ENCODE data around the gene TMEM72. TPM values are rescaled to one million over a fixed set of nuclear protein-coding genes. Genes with fewer than 3 reads are reported as not detected.
A peak's percentile ranks its signal among the peaks of the same experiment; 100 is the strongest.

The TMEM72 gene
- total RNA-seq, 1 donor from 2014 or later, result not detected

- intact Hi-C loops (cut with DNase I), result no loop called here
- ATAC-seq, result peak; percentile 39
- DNase-seq (ENCODE audit: missing footprints), result no peak
Measured at GRCh38 chr10:44927352-44927751, 16.2 kb downstream of the TMEM72 start.

GRCh38 chr10:44928462-44928861 lies 17.3 kb downstream of the TMEM72 start:
- intact Hi-C loops (cut with DNase I), result no loop called here
- DNase-seq (ENCODE audit: missing footprints), result no peak
- no peak for ATAC-seq

GRCh38 chr10:44929356-44930255 lies 18.5 kb downstream of the TMEM72 start:
- ATAC-seq, result no peak
- DNase-seq (ENCODE audit: missing footprints), result no peak
- intact Hi-C loops (cut with DNase I), result no loop called here

- intact Hi-C loops (cut with DNase I), result no loop called here
- ATAC-seq (no peak), DNase-seq (ENCODE audit: missing footprints) (no peak)
Measured at GRCh38 chr10:44930904-44931620, 19.9 kb downstream of the TMEM72 start.

- no peak for ATAC-seq
- intact Hi-C loops (cut with DNase I), result loop anchor here (1.0 kb wide), 1 partner anchor 43 kb away; no protein-coding TSS in a partner anchor
- no peak for DNase-seq (ENCODE audit: missing footprints)
Measured at GRCh38 chr10:44931621-44932516, 20.7 kb downstream of the TMEM72 start.

- ATAC-seq (peak; percentile 88), DNase-seq (ENCODE audit: missing footprints) (peak; percentile 96)
- intact Hi-C loops (cut with DNase I), result loop anchor here (1.0 kb wide), 1 partner anchor 43 kb away; no protein-coding TSS in a partner anchor
Measured at GRCh38 chr10:44932517-44933450, 21.6 kb downstream of the TMEM72 start.

GRCh38 chr10:44933451-44934321 lies 22.5 kb downstream of the TMEM72 start:
- ATAC-seq, result no peak
- DNase-seq (ENCODE audit: missing footprints), result no peak
- intact Hi-C loops (cut with DNase I), result no loop called here

GRCh38 chr10:44934416-44935200 lies 23.5 kb downstream of the TMEM72 start:
- ATAC-seq (no peak), DNase-seq (ENCODE audit: missing footprints) (no peak)
- intact Hi-C loops (cut with DNase I), result no loop called here

- DNase-seq (ENCODE audit: missing footprints) (peak; percentile 88), ATAC-seq (peak; percentile 88)
- intact Hi-C loops (cut with DNase I), result no loop called here
Measured at GRCh38 chr10:44935201-44935965, 24.2 kb downstream of the TMEM72 start.

GRCh38 chr10:44935966-44936295 lies 24.8 kb downstream of the TMEM72 start:
- DNase-seq (ENCODE audit: missing footprints), result no peak
- intact Hi-C loops (cut with DNase I), result no loop called here
- ATAC-seq, result no peak

GRCh38 chr10:44936314-44936975 lies 25.3 kb downstream of the TMEM72 start:
- DNase-seq (ENCODE audit: missing footprints) (no peak), ATAC-seq (no peak)
- intact Hi-C loops (cut with DNase I), result no loop called here

- intact Hi-C loops (cut with DNase I), result no loop called here
- DNase-seq (ENCODE audit: missing footprints) (no peak), ATAC-seq (no peak)
Measured at GRCh38 chr10:44937196-44938005, 26.3 kb downstream of the TMEM72 start.

- ATAC-seq (no peak), DNase-seq (ENCODE audit: missing footprints) (no peak)
- intact Hi-C loops (cut with DNase I), result no loop called here
Measured at GRCh38 chr10:44938956-44939355, 27.8 kb downstream of the TMEM72 start.

GRCh38 chr10:44939691-44940401 lies 28.7 kb downstream of the TMEM72 start:
- no peak for DNase-seq (ENCODE audit: missing footprints)
- intact Hi-C loops (cut with DNase I), result no loop called here
- no peak for ATAC-seq
